BJ (cell line): Measurements from ENCODE around the gene RASGRF1. TPM values are rescaled to one million over a fixed set of nuclear protein-coding genes. Genes with fewer than 3 reads are reported as not detected.

Experiments
- CTCF ChIA-PET: fragments of 350-600 bp; formaldehyde crosslinking; extraction: SDS; loops from one replicate; lab custom pipeline; 2021; ENCODE audit warnings: antibody characterized with exemption, inconsistent platforms; lab: Yijun Ruan, JAX
- POLR2A ChIA-PET: fragments of 300-600 bp; sonication (Branson Sonifier 250); formaldehyde crosslinking; extraction: SDS; loops from one replicate; lab custom pipeline; 2021; ENCODE audit warnings: antibody characterized with exemption; lab: Charles Lee
- DNase-seq: peaks from one replicate; pipeline ENCODE4 v3.0.0-alpha.2; 2011; ENCODE audit warnings: low read depth
- H3K27me3 ChIP-seq: 2 replicates; pipeline ENCODE4 v1.6.0; 2011; ENCODE audit warnings: low read length; ENCODE audit not compliant: control insufficient read depth, insufficient read depth
- H3K36me3 ChIP-seq: 2 replicates; pipeline ENCODE4 v1.5.1; 2011; ENCODE audit warnings: low read length; ENCODE audit not compliant: control insufficient read depth, insufficient read depth
- H3K4me3 ChIP-seq: 2 replicates; pipeline ENCODE4 v1.5.1; 2011; ENCODE audit warnings: low read depth, mild to moderate bottlenecking, control low read depth, low read length
- CTCF ChIP-seq: IDR thresholded peaks from 2 replicates; pipeline ENCODE4 v1.5.1; 2011; ENCODE audit warnings: low read depth, mild to moderate bottlenecking, control low read depth, inconsistent platforms, low read length, moderate library complexity; ENCODE audit not compliant: insufficient read depth
- polyA plus RNA-seq: library from polyadenylated mRNA; depleted of rRNA; stranded (reverse); fragments of >200 nt; gene quantifications from 2 replicates; pipeline ENCODE4 v1.2.3, GENCODE V29; 2011

RASGRF1 gene
- polyA plus RNA-seq, 1 experiment = 0.31 TPM

- Histone ChIP-seq H3K4me3 (no peak overlapping the region), H3K27me3 (no peaks in the 10 kb centered on the region), H3K36me3 (no peaks in the 10 kb centered on the region)
- no peak for DNase-seq
- ChIA-PET POLR2A (no interaction called here), CTCF (interaction anchor here (0.5 to 1.1 kb wide), 3 partner anchors 16 to 371 kb away, joined by 3 read pairs; no protein-coding TSS in a partner anchor)
- TF ChIP-seq CTCF = no peak
Measured at GRCh38 chr15:78985859-78986475, 104.6 kb downstream of the RASGRF1 start.

GRCh38 chr15:78984041-78984440 is 106.5 kb downstream of the RASGRF1 start:
- ChIA-PET CTCF (no interaction called here), POLR2A (no interaction called here)
- Histone ChIP-seq H3K4me3 (no peak overlapping the region), H3K36me3 (no peaks in the 10 kb centered on the region), H3K27me3 (no peaks in the 10 kb centered on the region)
- TF ChIP-seq CTCF = no peak
- DNase-seq = no peak

- CTCF ChIA-PET = interaction anchor here (4.3 kb wide), 1 partner anchor 74 kb away, joined by 33 read pairs; no protein-coding TSS in a partner anchor
- TF ChIP-seq CTCF = no peak
- POLR2A ChIA-PET = no interaction called here
- H3K36me3 ChIP-seq = no peaks in the 10 kb centered on the region
- H3K4me3 ChIP-seq = no peak overlapping the region
- H3K27me3 ChIP-seq = no peaks in the 10 kb centered on the region
- no peak for DNase-seq
Measured at GRCh38 chr15:78983146-78983918, 107.2 kb downstream of the RASGRF1 start.

GRCh38 chr15:78982736-78983135 is 107.8 kb downstream of the RASGRF1 start:
- DNase-seq = no peak
- POLR2A ChIA-PET = no interaction called here
- no peaks in the 10 kb centered on the region for H3K27me3 ChIP-seq
- H3K4me3 ChIP-seq = no peak overlapping the region
- no peak for TF ChIP-seq CTCF
- CTCF ChIA-PET = interaction anchor here (3.2 to 4.3 kb wide), 2 partner anchors 74 to 202 kb away, joined by 13 to 33 read pairs; no protein-coding TSS in a partner anchor
- H3K36me3 ChIP-seq = no peaks in the 10 kb centered on the region
